ENCODE measurements around the gene USP38.

DNA sequence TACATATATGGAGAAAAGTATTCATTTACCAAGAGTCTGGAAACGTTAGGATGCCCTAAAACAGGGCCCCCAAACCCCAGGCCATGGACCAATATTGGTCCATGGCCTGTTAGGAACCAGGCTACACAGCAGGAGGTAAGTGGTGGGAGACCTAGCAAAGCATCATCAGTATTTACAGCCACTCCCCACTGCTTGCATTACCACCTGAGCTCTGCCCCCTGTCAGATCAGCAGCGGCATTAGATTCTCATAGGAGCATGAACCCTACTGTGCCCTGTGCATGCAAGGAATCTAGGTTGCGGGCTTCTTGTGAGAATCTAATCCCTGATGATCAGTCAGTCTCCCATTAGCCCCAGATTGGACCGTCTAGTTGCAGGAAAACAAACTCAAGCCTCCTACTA, 62.3 kb downstream of the USP38 start:
- TF ChIP-seq, protein P1, sequence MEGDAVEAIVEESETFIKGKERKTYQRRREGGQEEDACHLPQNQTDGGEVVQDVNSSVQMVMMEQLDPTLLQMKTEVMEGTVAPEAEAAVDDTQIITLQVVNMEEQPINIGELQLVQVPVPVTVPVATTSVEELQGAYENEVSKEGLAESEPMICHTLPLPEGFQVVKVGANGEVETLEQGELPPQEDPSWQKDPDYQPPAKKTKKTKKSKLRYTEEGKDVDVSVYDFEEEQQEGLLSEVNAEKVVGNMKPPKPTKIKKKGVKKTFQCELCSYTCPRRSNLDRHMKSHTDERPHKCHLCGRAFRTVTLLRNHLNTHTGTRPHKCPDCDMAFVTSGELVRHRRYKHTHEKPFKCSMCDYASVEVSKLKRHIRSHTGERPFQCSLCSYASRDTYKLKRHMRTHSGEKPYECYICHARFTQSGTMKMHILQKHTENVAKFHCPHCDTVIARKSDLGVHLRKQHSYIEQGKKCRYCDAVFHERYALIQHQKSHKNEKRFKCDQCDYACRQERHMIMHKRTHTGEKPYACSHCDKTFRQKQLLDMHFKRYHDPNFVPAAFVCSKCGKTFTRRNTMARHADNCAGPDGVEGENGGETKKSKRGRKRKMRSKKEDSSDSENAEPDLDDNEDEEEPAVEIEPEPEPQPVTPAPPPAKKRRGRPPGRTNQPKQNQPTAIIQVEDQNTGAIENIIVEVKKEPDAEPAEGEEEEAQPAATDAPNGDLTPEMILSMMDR (IDR thresholded peaks at IDR 0.05) = no peak
- TF ChIP-seq EZH2phosphoT487 (IDR thresholded peaks at IDR 0.05) (no peak), EZH2 (IDR thresholded peaks at IDR 0.05) (no peak)
